Fibroblast of skin of back (primary cell): ENCODE data around the gene MXI1.
"Not testable (repeated sequence)": the region's sequence is repeated elsewhere in the genome, so short reads cannot be mapped to it uniquely, and the experiment has no call there.

ENCODE experiments used
- DNase-seq: peaks from one replicate; pipeline ENCODE4 v3.0.0-alpha.2; 2013

Gene MXI1

GRCh38 chr10:110181911-110182310, 25.5 kb upstream of the MXI1 start:
- no peak for DNase-seq

GRCh38 chr10:110184398-110184797, 23.0 kb upstream of the MXI1 start:
- DNase-seq: no peak

GRCh38 chr10:110185646-110186182, 21.7 kb upstream of the MXI1 start:
- not testable (repeated sequence) for DNase-seq

- DNase-seq: no peak
Measured at GRCh38 chr10:110190170-110190569, 17.2 kb upstream of the MXI1 start.

- no peak for DNase-seq
Measured at GRCh38 chr10:110192552-110192951, 14.9 kb upstream of the MXI1 start.

- DNase-seq: no peak
Measured at GRCh38 chr10:110200503-110200902, 6.9 kb upstream of the MXI1 start.

- not testable (repeated sequence) for DNase-seq
Measured at GRCh38 chr10:110201046-110201445, 6.4 kb upstream of the MXI1 start.

GRCh38 chr10:110203500-110204455, 3.6 kb upstream of the MXI1 start:
- no peak for DNase-seq

- no peak for DNase-seq
Measured at GRCh38 chr10:110205051-110205675, 2.2 kb upstream of the MXI1 start.

- DNase-seq: peak; percentile 33
Measured at GRCh38 chr10:110207805-110208613, 604 bp downstream of the MXI1 start.

GRCh38 chr10:110208614-110209453, 1.4 kb downstream of the MXI1 start:
- DNase-seq: peak; percentile 51

- peak; percentile 88 for DNase-seq
Measured at GRCh38 chr10:110209454-110209925, 2.1 kb downstream of the MXI1 start.

GRCh38 chr10:110209926-110210673, 2.7 kb downstream of the MXI1 start:
- peak; percentile 74 for DNase-seq

GRCh38 chr10:110210674-110211464, 3.5 kb downstream of the MXI1 start:
- DNase-seq: peak; percentile 98

GRCh38 chr10:110211465-110211843, 4.0 kb downstream of the MXI1 start:
- DNase-seq: no peak

GRCh38 chr10:110212119-110213006, 5.0 kb downstream of the MXI1 start:
- no peak for DNase-seq

GRCh38 chr10:110214371-110214826, 7.0 kb downstream of the MXI1 start:
- peak; percentile 82 for DNase-seq

GRCh38 chr10:110215286-110216170, 8.1 kb downstream of the MXI1 start:
- no peak for DNase-seq
